ENCODE results near the gene SLC16A3. TPM values are rescaled to one million over a fixed set of nuclear protein-coding genes. Genes with fewer than 3 reads are reported as not detected.

The SLC16A3 gene
- total and polyA plus RNA-seq, 2 experiments from 2014 or later, result 63.2 to 313 TPM

- peaks cover 39% of the 10 kb centered on the region for H3K36me3 ChIP-seq
- peak overlapping the region; percentile 85 for H3K27ac ChIP-seq
- H3K4me3 ChIP-seq, result no peak overlapping the region
- H3K9me3 ChIP-seq (ENCODE audit: low read depth), result no peaks in the 10 kb centered on the region
- peaks cover 65% of the 10 kb centered on the region for H3K4me1 ChIP-seq (ENCODE audit: low read depth)
- no peaks in the 10 kb centered on the region for H3K27me3 ChIP-seq
- no peak for DNase-seq (ENCODE audit: low read depth in 1 of 2, low spot score in 1 of 2)
- no peak for TF ChIP-seq CTCF (IDR thresholded peaks at IDR 0.05; ENCODE audit: low read depth, low read length)
Observed at GRCh38 chr17:82239926-82240505, 11.2 kb downstream of the SLC16A3 start.

DNA sequence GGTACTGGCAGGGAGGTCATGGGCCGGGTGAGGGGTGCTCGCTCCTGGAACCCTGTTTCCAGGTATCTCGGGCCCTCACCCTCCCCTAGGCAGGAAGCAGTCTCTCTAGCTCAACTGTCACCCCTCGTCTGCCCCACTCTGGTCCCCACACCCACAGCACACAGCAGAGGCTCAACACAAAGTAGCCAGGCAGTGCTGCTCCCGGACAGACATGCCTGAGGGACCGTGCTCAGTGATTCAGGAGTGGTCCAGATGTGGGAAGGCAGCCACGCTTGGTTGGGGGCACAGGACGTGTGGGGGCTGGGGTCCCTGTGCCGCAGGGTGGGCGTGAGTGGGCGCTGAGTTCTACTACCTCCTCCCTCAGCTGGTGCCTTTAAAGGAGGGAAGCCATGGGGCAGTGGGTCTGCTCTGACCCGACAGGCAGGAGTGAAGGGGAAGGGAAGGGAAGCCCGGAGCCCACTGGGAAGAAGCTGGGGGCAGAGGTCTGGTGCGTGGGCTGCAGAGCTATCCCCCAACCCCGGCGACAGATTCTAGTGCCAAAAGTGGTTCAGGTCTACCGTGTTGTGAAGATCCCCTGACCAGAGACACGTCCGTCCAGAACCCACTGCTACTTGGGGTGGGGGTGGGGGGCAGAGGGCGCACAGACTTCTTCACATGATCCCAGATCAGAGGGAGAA, 11.8 kb downstream of the SLC16A3 start:
- H3K27me3 ChIP-seq, result no peaks in the 10 kb centered on the region
- peaks cover 46% of the 10 kb centered on the region for H3K36me3 ChIP-seq
- H3K4me3 ChIP-seq, result no peak overlapping the region
- H3K4me1 ChIP-seq (ENCODE audit: low read depth), result peaks cover 60% of the 10 kb centered on the region
- peak overlapping the region; percentile 85 for H3K27ac ChIP-seq
- no peaks in the 10 kb centered on the region for H3K9me3 ChIP-seq (ENCODE audit: low read depth)
- no peak for DNase-seq (ENCODE audit: low read depth in 1 of 2, low spot score in 1 of 2)
- no peak for TF ChIP-seq CTCF (IDR thresholded peaks at IDR 0.05; ENCODE audit: low read depth, low read length)

DNA sequence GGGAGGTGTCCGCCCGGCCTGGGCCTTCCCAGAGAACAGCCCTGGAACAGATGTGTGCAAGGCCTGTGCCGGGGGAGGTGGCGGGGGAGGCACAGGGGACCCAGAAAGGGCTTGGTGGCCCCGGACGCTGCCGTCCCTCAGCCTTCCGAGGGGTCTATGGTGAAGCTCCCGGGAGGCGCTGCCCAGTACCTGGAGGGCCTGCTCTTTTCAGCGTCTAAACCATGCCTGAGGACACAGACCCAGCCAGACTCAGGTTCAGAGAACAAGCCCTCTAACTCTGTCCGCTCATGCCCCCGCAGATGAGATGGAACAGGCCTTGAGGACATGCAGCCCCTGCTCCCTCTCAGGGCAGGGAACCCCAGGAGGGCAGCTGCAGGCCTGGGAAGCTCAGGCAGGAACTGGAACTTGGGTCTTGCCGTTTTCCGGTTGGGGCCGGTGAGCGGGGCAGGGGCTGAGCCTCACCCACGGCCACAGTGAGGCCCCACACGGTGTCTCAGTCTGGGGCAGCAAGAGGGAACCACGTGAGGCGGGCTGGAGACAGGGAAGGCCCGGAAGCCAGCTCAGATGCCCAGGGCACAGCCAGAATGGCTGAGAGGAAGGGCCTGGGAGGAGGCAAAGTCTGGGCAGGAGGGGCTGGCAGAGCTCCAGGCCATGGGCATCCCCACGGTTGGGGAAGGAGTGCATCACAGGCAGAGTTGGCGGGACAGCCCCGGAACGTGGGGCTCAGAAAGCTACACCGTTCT, 12.5 kb downstream of the SLC16A3 start:
- Histone ChIP-seq H3K9me3 (ENCODE audit: low read depth) (no peaks in the 10 kb centered on the region), H3K27me3 (no peaks in the 10 kb centered on the region), H3K4me1 (ENCODE audit: low read depth) (peaks cover 55% of the 10 kb centered on the region), H3K27ac (peak overlapping the region; percentile 85), H3K4me3 (no peak overlapping the region), H3K36me3 (peaks cover 49% of the 10 kb centered on the region)
- TF ChIP-seq CTCF (IDR thresholded peaks at IDR 0.05; ENCODE audit: low read depth, low read length), result no peak
- DNase-seq (ENCODE audit: low read depth in 1 of 2, low spot score in 1 of 2), result peak in 1 of 2 donors; percentile 74

DNA sequence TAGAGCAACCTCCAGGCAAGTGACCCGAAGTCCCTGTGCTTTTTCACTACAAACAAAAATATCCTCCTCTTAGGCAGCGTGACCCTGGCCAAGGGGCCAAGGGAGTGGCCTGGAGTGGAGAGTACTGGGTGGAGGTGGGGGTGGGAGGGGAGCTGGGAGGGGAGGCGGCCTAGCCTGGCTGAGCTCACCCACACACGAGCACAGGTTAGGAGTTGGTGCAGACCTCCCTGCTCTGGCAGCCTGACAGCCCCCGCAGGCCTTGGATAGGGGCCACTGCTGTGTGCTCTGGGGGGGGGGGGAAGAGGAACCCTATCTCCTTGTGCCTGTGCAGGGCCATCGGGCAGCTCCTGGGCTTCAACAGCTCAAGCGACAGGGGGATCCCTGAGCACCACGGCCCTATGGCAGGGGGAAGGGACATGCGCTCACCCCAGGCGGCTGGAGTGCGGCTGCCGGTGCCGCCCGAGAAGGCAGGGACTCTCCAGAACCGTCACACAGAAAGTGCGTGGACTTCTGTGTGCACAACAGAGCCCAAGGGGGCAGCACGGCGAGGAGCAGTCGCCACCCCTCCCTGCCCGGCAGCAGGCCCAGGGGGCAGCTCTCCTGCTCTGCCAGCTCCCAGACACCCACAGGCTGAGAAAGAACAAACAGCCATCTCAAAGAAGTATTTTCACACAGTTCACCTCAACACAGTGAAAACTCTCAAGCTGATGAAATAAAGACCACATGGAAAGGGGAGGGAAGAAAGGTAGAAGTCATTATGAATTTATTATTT, 13.3 kb downstream of the SLC16A3 start:
- TF ChIP-seq CTCF (IDR thresholded peaks at IDR 0.05; ENCODE audit: low read depth, low read length), result no peak
- Histone ChIP-seq H3K27ac (peak overlapping the region; percentile 85), H3K36me3 (peaks cover 45% of the 10 kb centered on the region), H3K4me3 (no peak overlapping the region), H3K27me3 (no peaks in the 10 kb centered on the region), H3K4me1 (ENCODE audit: low read depth) (peaks cover 55% of the 10 kb centered on the region), H3K9me3 (ENCODE audit: low read depth) (no peaks in the 10 kb centered on the region)
- DNase-seq (ENCODE audit: low read depth in 1 of 2, low spot score in 1 of 2), result peak; percentile 64 to 67

DNA sequence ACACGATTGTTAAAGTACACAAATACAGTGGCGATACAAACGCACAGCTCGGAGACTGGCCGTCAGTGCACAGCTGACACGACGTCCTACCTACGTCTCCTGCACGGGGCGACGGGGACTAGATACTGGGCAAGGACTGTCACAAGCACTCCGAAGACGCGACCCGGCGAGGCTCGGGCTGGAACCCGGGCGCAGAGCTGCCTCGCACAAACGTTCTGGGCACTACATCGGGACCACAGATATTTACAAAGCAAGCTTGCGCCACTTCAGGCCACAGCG, 13.8 kb downstream of the SLC16A3 start:
- DNase-seq (ENCODE audit: low read depth in 1 of 2, low spot score in 1 of 2), result no peak
- peaks cover 53% of the 10 kb centered on the region for H3K4me1 ChIP-seq (ENCODE audit: low read depth)
- H3K27ac ChIP-seq, result peak overlapping the region; percentile 85

More for the DNA sequence above, 13.8 kb downstream of the SLC16A3 start:
- no peak for TF ChIP-seq CTCF (IDR thresholded peaks at IDR 0.05; ENCODE audit: low read depth, low read length)
- no peak overlapping the region for H3K4me3 ChIP-seq
- no peaks in the 10 kb centered on the region for H3K9me3 ChIP-seq (ENCODE audit: low read depth)
- H3K36me3 ChIP-seq, result peaks cover 45% of the 10 kb centered on the region
- H3K27me3 ChIP-seq, result no peaks in the 10 kb centered on the region

Measured in cardiac muscle cell (in vitro differentiated cells and primary cell).